DMS153 (cell line): ENCODE results near the gene KCNJ12.

Experiments used
- DNase-seq: peaks from one replicate; lab custom pipeline; 2025; lab: John Stamatoyannopoulos, UW

KCNJ12 gene

GRCh38 chr17:21368545-21369246 lies 7.5 kb upstream of the KCNJ12 start:
- no peak for DNase-seq

GRCh38 chr17:21369395-21369794 lies 6.8 kb upstream of the KCNJ12 start:
- DNase-seq: no peak

DNA sequence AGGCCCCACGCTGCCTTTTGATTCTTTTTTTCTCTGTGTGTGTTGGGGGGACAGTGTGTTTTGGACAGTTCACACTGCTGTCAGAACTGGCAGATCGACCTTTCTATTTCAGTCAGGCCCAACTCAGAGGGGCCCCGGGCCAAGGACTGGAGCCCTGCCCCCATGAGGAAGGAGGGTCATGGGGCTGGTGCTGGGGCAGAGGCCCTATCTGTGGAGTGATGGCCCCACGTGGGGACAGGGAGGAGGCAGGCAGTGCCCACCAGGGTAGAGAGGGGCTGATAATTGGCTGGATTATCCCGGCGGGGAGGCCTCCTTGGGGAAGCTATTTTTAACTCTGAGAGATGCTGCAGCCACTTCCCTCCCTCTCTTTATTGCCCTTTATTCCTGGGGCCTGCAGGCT lies 5.7 kb upstream of the KCNJ12 start:
- no peak for DNase-seq

DNA sequence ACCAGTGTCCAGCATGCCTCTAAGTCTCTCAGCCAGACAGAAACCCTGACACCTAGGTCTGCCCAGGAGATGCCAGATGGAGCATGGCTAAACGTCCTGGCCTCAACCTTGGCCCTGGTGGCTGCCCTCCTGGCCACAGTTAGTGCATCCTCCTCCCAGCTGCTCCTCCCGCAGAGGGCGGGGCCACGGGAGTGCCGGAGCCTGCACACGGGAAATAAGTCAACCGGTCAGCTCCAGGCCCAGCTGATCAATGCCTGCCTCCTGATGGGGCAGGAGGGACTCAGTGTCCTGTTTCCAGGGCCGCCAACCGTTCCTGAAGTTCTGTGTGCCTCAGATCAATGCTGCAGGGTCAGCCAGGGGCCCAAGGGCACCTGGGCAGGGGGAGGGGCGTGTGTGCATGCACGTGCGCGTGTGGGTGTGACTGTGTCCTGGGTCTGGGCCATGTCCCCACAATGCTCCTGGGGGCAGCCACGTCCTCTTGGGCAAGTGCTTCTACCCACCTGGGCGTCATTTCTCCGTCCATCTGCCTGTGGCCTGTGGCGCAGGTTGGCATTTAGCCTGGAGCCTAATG lies 4.6 kb upstream of the KCNJ12 start:
- no peak for DNase-seq

- DNase-seq: no peak
These were observed 3.8 kb upstream of the KCNJ12 start for GRCh38 chr17:21372256-21372954.

- DNase-seq: no peak
These were observed 3.1 kb upstream of the KCNJ12 start for GRCh38 chr17:21373036-21373435.

GRCh38 chr17:21373696-21374440 lies 2.3 kb upstream of the KCNJ12 start:
- DNase-seq: no peak

GRCh38 chr17:21374441-21375161 lies 1.6 kb upstream of the KCNJ12 start:
- no peak for DNase-seq

GRCh38 chr17:21375162-21375560 lies 996 bp upstream of the KCNJ12 start:
- no peak for DNase-seq

GRCh38 chr17:21375757-21376080 lies 438 bp upstream of the KCNJ12 start:
- DNase-seq: no peak

GRCh38 chr17:21376759-21377690 lies 868 bp downstream of the KCNJ12 start:
- DNase-seq: no peak

- DNase-seq: no peak
These were observed 1.7 kb downstream of the KCNJ12 start for GRCh38 chr17:21377705-21378396.

DNA sequence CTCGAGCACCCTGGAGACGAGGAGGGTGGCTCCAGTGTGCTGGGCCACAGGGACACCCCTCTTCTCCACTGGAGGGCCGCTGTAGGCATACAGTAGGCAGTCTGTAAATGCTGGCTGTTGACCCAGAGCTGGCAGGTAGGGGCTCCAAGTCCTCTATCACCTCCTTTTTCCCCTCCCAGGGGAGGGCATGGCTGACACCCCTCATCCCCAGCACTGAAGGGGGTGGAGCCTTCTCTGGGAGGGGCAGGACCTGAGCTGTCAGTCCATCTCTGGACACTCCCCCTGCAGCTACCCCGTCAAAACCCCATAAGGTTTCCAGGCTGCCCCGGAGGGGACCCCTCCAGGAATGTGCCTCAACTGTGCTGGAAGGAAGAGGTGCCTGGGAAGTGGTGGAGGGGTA lies 2.4 kb downstream of the KCNJ12 start:
- DNase-seq: no peak

- DNase-seq: no peak
These were observed 3.0 kb downstream of the KCNJ12 start for GRCh38 chr17:21379080-21379711.

DNA sequence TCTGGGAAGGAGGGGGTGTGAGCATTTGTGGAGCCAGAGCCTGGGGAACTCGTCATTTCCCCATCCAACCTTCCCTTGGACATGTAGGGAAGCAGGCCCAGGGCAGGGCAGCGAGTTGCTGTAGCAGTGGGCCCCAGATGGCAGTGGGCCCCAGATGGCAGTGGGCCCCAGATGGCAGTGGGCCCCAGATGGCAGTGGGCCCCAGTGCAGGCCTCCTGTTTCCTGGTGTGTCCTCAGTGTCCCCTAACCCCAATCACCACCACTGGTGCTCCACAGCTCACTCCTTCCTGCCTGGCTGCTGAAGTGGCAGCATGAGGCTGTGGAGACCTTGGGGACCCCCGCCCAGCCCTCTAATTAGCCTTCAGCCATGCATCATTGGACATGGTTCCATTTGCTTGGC lies 4.5 kb downstream of the KCNJ12 start:
- no peak for DNase-seq

GRCh38 chr17:21381076-21381706 lies 5.0 kb downstream of the KCNJ12 start:
- no peak for DNase-seq

DNA sequence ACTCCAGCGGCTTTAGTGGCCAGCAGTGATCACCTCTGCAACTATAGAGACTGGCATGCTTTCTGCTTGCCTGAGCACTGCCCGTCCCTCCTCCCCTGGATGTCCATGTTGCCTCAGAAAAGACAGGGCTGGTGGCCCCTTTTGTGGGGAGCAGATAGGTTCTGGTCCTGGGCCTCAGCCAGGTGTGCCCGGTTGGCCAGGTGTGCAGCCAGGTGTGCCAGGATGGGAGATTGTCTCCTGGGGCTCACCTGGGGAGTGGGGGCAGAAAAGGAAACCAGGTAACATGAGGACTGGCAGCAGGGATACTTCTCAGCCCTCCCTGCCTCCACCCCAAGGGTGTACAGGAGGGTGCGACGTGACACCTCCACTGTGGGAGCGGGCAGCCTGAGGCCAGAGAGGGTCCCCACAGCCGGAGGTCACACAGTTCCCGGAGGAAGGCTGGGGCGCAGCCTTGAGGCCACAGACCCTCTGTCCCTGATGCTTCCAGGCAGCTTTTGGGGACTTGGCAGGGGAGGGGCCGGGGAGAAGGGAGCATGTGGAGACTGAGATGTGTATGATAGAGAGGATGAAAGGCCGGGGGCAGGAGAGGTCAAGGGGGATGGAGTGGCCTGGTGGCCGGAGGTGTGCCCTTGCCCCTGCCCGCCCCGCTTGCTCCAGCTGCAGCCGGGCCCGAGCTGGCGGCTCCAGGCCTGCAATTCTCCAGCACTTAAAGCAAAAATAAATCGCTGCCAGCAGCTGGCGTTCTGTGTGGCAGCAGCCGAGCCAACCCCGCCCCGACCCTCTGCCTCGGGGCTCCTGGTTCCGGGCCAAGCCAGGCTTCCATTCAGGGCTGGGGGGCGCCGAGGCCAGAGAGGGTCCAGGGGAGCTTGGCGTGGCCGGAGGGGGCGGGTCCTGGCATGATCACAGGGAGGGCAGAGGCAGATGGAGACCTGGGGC lies 6.7 kb downstream of the KCNJ12 start:
- no peak for DNase-seq

DNA sequence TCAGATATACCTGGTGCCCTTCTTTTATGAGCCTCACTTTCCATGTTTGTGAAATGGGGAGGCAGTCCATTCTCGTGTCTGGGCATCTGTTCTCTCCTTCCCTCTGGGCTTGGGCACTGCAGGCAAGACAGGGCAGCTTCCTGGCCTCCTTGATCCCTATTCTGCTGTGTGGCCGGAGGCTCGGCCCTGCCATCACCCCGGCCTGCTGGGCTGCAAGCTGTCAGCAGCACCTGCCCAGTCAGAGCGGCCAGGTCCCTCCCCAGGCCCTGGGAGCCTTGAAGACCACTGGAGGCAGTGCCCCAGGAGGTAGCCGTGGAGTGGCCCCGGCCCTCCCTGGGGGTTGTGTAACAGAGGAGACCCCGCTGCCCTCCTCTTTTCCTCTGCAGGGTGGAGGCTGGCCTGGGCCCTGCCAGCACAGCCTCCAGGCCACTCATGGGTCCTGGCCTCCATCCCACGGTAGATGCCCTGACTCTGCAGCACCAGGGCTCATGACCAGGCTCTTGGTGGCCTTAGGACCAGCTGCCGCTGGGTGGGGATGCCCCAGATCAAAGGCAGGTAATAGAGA lies 9.2 kb downstream of the KCNJ12 start:
- DNase-seq: no peak
